GM21526 (cell line): ENCODE data around the gene ASTN2.

Experiments used
- ATAC-seq: cut with Tn5 transposase; IDR thresholded peaks from one replicate; pipeline ENCODE4 v1.9.1; 2021; ENCODE audit warnings: moderate library complexity; ENCODE audit not compliant: unreplicated experiment, low FRiP score

The ASTN2 gene

DNA sequence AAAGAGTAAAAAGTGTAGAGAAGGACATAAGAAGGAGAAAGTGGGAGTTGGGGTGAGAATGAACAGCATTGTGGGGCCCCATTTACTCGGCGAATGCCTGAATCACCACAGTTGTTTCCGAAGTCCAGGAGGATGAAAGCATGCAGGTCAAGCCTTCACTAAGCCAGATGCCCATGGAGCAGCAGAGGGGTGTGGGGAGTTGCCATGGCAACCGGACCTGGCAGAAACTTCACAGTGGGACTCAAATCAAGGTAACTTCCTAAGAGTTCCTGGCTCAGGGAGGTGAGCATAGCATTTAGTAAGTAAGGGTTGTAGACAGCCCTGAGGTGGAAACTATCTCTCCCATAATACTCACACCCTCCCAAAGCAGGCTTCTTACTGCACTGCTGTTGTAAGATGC is 370.6 kb downstream of the ASTN2 start:
- ATAC-seq = no peak

DNA sequence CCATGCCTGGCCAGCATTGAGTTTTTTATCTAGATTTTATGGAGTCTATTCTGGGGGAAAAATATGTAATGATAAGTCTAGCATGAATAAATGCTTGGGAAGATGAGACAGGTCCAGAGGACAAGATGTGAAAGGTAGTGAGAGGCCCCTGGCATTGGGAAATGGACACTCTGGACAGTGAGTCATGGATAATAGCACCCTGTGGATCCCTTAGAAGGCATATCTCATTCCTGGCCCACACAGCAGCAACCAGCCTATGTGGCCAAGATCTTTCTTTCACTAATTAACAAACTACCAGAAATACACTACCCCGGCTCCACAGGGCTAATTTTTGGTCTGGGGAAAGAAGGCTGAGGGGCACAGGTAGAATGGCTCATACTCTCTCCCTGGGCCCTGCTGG is 371.7 kb downstream of the ASTN2 start:
- ATAC-seq = no peak

DNA sequence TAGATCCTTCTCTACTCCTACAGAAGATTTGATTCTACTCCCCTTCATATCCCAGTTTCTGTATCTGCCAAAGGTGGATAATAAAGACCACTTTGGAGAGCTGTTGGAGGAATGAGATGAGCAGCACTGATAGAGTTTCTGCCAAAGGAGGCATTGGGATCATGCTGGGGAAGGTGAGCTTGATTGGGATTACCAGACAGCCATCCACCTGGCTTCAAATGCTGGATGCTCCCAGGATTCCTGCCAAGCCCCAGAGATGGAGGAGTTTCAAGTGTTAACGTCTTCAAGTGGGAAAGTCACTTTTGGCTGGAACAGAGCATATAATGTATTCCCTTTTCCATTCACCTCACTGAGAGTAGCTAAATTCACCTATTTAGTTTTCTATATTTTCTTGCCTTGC is 379.3 kb downstream of the ASTN2 start:
- ATAC-seq = no peak

DNA sequence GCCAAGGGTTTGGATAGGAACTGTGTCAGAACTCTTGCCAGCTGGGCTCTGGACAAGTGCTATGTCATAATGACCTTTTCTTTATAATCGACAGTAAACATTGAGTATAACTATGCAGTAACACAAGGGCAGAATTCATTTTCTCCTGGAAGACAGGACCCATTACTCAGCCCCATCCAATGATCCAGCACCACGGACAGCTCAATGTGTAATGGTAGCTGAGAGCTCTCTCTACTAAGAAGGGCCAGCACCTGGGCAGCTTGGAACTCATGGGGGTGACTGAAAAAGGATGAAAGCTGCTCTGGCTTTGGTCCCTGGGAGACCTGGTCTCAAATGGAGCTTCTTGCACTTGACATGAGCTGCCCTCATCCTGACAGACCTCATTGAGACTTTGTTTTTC is 380.0 kb downstream of the ASTN2 start:
- ATAC-seq = no peak

DNA sequence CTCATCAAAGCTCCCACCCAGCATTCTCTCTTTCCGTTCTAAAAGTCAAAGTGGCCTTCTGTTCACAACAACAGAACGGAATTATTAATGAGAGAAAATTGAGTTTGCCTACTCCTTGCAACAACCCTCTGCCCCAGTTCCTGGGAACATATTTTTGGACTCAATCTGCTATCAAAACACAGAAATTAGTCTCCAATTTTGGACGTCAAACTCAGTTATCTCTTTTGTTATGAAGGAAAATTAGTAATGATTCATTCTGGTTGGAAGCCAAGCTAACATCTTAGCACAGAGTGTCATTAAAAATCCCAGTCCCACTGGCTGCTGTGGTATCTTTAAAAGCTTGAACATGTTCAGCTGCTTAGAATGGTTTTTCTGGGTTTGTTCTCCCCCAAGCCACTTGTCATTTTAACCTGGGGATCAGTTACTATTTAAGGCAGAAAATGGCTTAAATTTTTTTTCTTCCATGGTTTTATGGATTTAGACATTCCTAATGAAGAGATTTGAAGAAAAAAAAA is 384.5 kb downstream of the ASTN2 start:
- ATAC-seq = no peak

DNA sequence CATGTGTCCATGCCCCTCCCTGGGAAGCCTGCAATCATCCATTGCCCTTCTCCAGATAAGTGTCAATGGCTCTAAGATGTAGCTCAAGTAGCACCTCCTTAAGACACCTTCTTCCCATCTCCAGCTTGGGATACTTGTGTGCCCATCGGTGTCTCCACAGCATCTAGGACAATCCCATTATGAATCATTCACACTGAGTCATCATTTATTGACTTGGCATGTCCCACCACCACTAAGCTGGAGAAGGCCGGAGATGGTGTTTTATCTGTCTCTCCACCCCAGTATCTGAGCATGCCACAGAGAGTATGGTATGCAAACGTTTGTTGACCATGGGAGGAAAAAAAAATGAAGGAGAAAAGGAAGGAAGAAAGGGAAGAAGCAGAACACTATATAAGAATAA is 385.5 kb downstream of the ASTN2 start:
- ATAC-seq = no peak

DNA sequence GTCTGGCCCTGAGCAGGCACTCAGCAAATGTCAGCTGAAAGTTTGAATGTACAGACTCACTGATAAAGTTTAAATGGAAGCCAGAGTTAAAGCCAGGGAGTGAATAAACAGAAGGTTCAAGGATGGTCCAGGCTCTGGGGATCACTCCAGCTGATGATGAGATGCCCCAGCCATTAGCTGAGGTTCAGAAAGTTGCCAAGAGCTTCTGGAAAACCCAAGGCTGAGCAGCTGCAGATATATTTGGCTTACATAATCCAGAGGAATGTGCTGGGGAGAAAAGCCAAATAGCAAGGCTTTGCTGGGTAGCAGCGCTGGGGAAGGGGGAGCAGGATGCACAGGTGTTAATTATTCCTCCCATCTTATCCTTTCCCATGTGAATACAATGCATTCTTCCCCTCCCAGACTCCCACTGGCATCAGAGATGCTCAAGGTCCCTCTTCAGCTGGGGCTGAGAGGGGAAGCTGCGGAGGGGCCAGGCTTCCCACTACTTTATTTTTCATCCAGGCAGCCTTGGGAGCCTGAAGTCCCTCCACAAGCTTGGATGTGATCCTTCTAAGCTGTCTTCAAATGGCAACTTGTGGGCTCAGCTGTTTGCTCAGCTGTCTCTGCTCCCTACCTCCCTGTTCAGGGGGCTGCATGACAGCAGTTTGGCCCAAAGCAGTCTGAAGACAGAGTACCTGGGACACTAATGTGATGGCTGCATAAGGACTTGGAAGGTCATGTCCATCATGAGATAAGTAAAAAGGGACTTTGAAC is 386.6 kb downstream of the ASTN2 start:
- ATAC-seq = no peak

DNA sequence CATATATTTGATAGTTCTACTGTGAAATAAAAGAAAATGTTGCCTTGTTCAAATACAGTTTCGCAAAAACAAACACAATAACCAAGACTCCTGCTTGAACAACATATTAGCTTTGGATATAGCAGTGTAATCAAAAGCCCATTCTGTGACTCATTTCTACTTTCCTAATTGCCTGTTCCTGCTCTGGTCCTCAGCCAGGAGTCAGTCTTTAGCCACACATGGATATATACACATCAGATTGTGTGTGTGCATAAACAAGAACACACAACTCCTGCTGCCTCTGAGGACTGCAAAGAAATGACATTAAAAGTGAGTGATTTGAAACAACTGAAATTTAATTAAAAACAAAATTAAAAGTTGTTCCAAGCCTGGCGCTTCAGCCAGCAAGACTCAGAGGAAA is 393.0 kb downstream of the ASTN2 start:
- no peak for ATAC-seq

DNA sequence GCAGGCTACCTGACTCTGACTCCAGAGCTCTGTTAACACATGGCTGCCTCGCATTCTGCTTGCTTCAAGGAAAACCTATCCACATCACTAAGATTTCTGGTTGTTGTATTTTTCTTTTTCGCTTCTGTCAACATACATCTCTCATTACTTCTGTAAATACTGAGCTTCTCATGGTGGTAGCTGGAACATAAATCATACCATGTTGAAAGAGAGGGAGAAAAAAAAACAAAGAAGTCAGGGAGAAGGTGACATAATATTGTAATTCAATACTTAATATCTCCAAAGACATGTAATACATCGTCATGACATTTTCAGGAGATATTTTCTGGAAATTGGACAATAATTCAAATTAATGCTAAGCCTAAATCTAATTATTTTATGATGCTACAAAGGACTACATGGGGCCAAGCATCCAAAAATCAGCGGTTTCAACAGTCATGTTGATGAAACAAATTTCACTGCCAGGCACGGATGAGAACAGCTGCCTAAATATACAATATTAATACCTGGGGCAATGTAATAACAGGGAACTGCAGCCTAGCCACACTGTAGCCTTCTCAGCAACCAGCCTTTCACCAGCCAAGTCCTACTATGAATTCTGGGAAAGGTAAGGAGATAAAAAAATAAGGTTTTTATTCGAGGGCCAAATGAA is 395.8 kb downstream of the ASTN2 start:
- no peak for ATAC-seq

DNA sequence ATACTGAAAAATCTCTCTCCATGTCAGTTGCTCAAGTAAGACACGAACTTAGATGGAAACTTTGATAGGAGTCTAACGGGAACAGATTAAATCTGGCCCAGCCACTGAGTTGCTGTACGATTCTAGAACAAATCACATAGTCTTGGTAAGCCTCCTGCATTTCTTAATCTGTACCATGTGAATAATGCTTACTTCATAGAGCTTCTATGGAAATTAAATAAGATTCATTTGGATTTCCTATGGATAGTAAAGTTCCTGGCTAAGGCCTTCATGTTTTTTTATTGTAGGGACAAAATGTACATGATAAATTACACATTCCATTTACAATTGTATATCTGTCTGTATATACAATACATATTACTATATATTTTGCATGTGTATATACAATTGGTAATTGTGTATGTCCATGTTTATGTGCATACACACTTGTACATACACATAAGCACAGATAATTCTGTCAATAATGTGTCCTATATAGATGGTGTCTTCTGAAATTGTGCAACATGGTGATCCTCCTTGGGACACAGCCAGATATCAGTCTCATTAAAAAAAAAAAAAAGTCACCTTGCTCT is 397.4 kb downstream of the ASTN2 start:
- no peak for ATAC-seq

DNA sequence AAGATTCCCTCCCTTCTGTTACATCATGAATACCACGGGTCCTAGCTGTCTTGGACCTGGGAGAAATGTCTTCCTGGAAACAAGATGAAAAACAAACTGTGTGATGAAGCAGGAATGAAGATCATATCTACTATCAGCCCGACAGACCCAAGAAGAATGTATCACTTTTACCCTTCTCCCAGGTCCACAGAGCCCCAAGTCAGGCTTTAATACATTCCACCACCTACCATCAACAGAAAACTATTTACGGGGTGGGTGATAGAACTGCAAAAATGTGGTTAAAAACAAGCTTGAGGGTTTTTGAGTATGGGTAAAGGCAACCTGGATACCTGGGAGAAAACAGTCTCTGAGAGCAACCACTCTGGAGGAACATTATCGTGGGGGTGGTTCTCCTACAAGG is 400.8 kb downstream of the ASTN2 start:
- ATAC-seq = no peak

DNA sequence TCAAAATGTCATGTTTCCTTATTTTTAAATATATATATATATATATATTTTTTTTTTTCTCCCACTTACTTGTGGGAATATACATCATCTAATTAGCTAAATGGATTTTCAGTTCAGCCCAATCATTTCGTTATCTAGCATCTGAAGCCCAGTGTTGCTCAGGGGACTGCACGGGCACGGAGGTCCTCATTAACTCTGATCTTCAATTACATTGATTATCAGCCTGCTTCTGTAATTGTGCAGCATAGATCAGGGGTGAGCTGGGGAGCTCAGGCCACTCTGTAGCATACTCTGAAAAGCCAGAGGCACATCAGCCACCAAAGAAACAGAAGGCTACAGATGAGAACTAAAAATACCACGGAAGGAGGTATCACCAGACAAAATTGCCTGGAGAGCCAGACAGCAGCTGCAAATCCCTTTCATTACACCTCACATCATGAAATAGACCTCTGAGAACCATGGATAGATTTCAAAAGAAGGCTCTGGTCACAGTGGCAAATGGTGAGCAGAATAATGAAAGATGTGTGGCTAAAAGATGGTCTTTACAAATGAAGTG is 401.3 kb downstream of the ASTN2 start:
- no peak for ATAC-seq

DNA sequence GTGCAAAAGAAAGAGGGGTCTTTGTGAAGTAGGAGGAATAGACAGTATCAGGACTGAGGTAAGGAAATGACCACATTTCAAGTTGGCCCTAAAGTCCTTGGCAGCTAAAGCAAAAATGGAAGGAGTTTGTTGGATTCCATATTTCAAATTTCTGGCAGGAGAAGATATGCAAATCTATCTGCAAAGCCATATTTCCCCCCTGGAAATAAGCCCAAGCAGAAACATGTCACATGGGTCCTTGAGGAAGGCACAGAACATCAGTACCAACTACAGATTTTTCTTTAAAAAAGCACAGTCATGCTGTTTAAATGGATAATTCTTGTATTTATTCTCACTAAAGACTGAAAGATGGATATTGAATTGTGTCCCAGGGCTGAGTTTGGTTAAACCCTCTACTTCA is 404.8 kb downstream of the ASTN2 start:
- ATAC-seq = no peak

DNA sequence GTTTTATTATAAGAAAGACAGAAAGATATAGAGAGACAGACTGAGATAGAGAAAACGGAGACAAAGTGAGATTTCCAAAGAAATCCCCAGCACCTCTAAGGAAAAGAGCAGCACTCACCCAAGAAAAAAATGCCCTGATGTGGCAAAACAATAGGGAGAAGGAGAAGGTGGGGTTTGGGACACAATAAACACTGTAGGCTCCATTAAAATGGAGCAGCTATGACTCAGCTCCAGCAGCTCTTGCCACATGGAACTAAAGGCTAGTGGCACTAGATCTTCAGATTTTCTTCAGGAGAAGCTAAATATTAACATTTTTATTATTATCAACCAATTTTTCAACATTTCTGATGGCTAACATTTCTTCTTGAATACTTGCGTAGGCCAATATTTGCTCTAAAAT is 406.0 kb downstream of the ASTN2 start:
- ATAC-seq = no peak

DNA sequence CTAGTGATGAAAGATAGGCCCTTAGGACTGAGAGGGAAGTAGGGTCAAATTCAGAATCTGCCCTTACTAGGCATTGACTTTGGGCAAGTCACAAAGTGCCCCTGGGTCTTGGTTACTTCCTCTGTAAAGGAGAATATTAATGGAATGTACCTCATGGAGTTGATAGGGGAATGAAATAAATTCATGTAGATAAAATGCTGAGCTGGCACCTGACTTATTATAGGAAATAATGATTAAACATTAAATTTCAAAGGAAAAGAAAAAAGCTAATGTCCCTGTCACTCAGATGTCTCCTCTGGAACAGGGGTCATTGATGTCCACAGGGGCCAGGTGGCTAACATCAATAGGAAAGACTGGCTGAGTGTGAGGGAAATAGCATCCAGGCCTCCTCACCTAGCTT is 406.4 kb downstream of the ASTN2 start:
- no peak for ATAC-seq

DNA sequence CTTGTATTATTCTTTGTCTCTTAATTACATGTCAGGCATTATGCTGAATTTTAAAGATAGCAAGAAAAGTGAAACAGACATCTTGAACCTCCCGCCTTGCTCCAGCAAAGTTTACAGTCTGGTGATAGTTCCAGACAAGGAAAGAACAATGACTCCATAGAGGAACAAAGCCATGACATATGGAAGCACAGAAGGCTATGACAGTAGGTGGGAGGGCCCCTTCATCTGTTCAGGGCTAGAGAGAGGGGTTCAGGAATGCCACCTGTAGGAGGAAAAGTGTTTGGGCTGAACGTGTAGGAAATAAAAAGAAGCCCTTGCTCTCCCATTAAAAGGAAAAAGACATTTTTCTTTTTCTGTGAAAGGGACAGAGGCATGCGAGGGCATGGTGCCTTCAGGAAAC is 412.2 kb downstream of the ASTN2 start:
- no peak for ATAC-seq

DNA sequence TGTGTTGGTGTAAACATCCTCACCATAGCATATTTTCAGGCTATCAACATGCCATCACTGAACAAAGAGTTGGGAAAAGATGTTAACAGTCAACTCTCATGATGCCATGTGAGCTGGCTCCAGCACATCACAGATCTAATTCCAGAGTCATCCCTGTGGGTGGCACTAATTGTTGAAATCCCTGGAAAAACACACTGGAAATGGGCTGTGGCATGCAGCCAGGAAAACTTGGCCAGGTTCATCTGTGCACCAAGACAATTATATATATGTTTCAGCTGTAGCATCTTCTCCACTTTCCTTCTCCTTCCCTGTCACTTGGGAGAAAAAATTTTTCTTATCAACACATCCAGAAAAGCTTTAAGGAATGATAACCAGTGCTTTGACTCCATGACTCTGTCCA is 414.0 kb downstream of the ASTN2 start:
- no peak for ATAC-seq

DNA sequence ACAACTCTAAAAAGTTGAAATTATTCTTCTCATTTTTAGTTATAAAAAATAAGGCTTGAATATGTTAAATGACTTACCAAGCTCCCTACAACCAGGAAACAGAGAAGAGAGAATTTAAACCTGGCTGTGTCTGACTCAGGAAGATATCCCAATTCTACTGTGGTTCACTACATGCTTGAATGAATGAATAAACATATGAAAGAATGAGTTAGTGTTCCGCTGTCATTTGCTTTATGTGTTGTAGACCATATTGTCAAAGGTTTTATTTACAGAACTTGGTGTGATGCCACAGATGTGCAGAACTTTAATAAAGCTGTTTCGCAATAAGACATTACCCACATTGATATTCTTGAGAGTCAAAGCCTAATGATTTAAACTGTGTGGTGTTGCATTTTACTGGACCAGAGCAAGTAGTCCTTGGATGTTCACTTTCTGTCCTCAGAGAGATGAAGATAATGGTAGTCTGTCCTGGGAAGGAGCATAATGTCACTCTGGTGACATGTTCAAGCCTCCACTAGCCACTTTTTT is 414.6 kb downstream of the ASTN2 start:
- ATAC-seq = no peak

DNA sequence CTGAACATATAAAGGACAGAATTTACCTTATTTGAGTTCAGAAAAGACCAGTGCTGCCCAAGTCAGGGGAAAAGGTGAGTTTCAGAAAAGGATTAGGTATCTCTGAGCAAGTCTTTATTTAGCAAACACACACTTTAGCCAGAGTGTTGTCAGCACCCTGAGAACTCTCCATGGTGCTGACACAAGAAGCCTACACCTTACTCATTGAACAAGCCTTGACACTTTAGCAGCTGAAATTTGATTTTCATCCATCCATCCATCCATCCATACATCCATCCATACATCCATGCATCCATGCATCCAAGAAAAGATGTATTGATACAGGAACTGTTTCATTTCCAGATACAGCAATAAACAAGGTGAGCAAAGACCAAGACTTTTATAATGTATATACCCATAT is 416.6 kb downstream of the ASTN2 start:
- ATAC-seq = no peak

DNA sequence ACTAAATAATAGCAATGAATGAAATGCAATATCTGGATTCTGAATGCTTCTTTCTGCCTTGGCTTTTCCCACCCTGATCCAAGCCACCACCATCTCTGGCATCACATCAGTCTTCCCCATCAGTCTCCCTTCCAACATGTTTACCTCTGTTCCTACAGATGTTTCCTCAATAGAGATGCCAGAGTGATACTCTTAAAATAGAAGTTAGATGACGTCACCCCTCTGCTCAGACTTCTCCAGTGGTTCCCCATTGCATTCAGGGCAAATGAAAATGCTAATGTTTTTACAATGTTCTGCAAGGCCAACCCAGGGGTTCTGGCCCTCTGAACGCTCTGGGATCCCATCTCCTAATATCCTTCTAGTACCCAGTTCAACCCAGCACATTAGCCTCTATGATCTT is 422.0 kb downstream of the ASTN2 start:
- ATAC-seq = no peak

DNA sequence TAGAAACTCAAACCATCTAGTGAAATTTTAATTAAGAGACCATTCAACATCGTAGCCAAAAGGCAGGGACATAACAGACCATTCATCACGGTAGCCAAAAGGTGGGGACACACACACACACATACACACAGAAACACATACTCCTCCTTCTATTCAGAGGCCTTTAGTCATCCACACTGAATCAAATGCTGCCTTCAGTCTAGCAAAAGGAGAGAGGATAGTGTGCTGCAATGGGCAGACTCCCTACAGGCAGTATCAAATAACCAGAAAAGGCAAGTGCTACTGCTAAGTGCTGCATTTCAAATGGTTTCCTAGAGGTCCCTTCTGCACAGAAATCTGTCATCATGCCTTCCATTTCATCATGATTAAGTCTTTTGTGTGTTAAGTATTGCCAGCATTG is 423.8 kb downstream of the ASTN2 start:
- ATAC-seq = no peak
